Testis (tissue), 2 donors: ENCODE data around the gene FAM216B.
"Not testable (repeated sequence)": the region's sequence is repeated elsewhere in the genome, so short reads cannot be mapped to it uniquely, and the experiment has no call there.

Experiments
- CTCF ChIP-seq, 3 experiments: fragments of 450-650 bp in 2 of 3; fragments of 200-600 bp in 1 of 3; sonication (generic) in 1 of 3; IDR thresholded peaks; one replicate each; pipeline ENCODE4 v1.5.1; 2016 to 2019; ENCODE audit warnings: antibody characterized with exemption in 3 of 3, mild to moderate bottlenecking in 2 of 3, moderate library complexity in 1 of 3
- POLR2A ChIP-seq: fragments of 450-650 bp; IDR thresholded peaks from one replicate; pipeline ENCODE4 v1.6.1; 2017; ENCODE audit warnings: antibody characterized with exemption, mild to moderate bottlenecking, moderate library complexity

GRCh38 chr13:42776558-42776957 lies 4.8 kb upstream of the FAM216B start:
- not testable (repeated sequence) for TF ChIP-seq CTCF (IDR thresholded peaks at IDR 0.05); POLR2A
